Astrocyte (in vitro differentiated cells and primary cell): ENCODE data around the gene ACTN4. TPM values are rescaled to one million over a fixed set of nuclear protein-coding genes. Genes with fewer than 3 reads are reported as not detected.

Source experiments
- DNase-seq: peaks from one replicate; pipeline ENCODE4 v3.0.0-alpha.2; 2010; ENCODE audit warnings: low read depth
- FAIRE-seq: peaks from 2 replicates; lab custom pipeline; 2011; peaks lifted over from hg19 to GRCh38; lab: Jason Lieb, UNC
- H2AFZ ChIP-seq: 2 replicates; pipeline ENCODE4 v1.6.0; 2012; ENCODE audit warnings: low read depth, low read length, inconsistent platforms
- H3K27ac ChIP-seq: 2 replicates; pipeline ENCODE4 v1.5.1; 2011; ENCODE audit warnings: low read depth, low read length, inconsistent platforms
- H3K27me3 ChIP-seq: 2 replicates; pipeline ENCODE4 v1.6.0; 2011; ENCODE audit warnings: low read length, inconsistent platforms; ENCODE audit not compliant: insufficient read depth
- H3K36me3 ChIP-seq: 2 replicates; pipeline ENCODE4 v1.5.1; 2011; ENCODE audit warnings: low read length, inconsistent platforms; ENCODE audit not compliant: insufficient read depth
- H3K4me1 ChIP-seq: 2 replicates; pipeline ENCODE4 v1.5.1; 2011; ENCODE audit warnings: low read length, inconsistent platforms; ENCODE audit not compliant: insufficient read depth
- H3K4me2 ChIP-seq: 2 replicates; pipeline ENCODE4 v1.6.0; 2012; ENCODE audit warnings: low read length, inconsistent platforms
- H3K4me3 ChIP-seq: 2 replicates; pipeline ENCODE4 v1.5.1; 2011; ENCODE audit warnings: low read depth, mild to moderate bottlenecking, low read length, inconsistent platforms; ENCODE audit not compliant: insufficient read depth
- H3K79me2 ChIP-seq: 2 replicates; pipeline ENCODE4 v1.6.0; 2012; ENCODE audit warnings: mild to moderate bottlenecking, low read length, inconsistent platforms; ENCODE audit not compliant: insufficient read depth
- H3K9ac ChIP-seq: 2 replicates; pipeline ENCODE4 v1.6.0; 2012; ENCODE audit warnings: mild to moderate bottlenecking, low read length, inconsistent platforms
- H3K9me3 ChIP-seq: 2 replicates; pipeline ENCODE4 v1.5.1; 2012; ENCODE audit warnings: low read depth, mild to moderate bottlenecking, low read length, inconsistent platforms; ENCODE audit not compliant: insufficient read depth
- H4K20me1 ChIP-seq: 2 replicates; pipeline ENCODE4 v1.6.0; 2012; ENCODE audit warnings: low read length, inconsistent platforms; ENCODE audit not compliant: insufficient read depth
- H3K27ac Mint-ChIP-seq: one replicate; pipeline ENCODE4 v1.8.0; 2021; ENCODE audit warnings: mild to moderate bottlenecking, mixed read lengths; ENCODE audit not compliant: unreplicated experiment
- H3K27me3 Mint-ChIP-seq: one replicate; pipeline ENCODE4 v1.8.0; 2021; ENCODE audit warnings: low read depth, mixed read lengths; ENCODE audit not compliant: unreplicated experiment
- H3K36me3 Mint-ChIP-seq: one replicate; pipeline ENCODE4 v1.8.0; 2021; ENCODE audit warnings: low read depth, mixed read lengths; ENCODE audit not compliant: unreplicated experiment
- H3K4me1 Mint-ChIP-seq: one replicate; pipeline ENCODE4 v1.8.0; 2021; ENCODE audit warnings: low read depth, mixed read lengths; ENCODE audit not compliant: unreplicated experiment
- H3K4me3 Mint-ChIP-seq: one replicate; pipeline ENCODE4 v1.8.0; 2021; ENCODE audit warnings: mild to moderate bottlenecking, moderate library complexity, mixed read lengths; ENCODE audit not compliant: unreplicated experiment
- H3K9me3 Mint-ChIP-seq: one replicate; pipeline ENCODE4 v1.8.0; 2021; ENCODE audit warnings: mild to moderate bottlenecking, mixed read lengths; ENCODE audit not compliant: unreplicated experiment
- CTCF ChIP-seq: IDR thresholded peaks from 2 replicates; pipeline ENCODE4 v1.5.1; 2011; ENCODE audit warnings: low read depth, mild to moderate bottlenecking, inconsistent platforms, low read length, moderate library complexity; ENCODE audit not compliant: insufficient read depth
- EZH2 ChIP-seq: IDR thresholded peaks from 2 replicates; pipeline ENCODE4 v1.6.1; 2012; ENCODE audit warnings: mild to moderate bottlenecking, low read length, inconsistent platforms; ENCODE audit not compliant: insufficient read depth
- total RNA-seq: library from RNA; stranded (reverse); gene quantifications from 2 replicates; pipeline ENCODE4 v1.2.1, GENCODE V29; 2021

ACTN4 gene
- total RNA-seq, 1 donor from 2014 or later: 879 TPM

GRCh38 chr19:38606131-38606530 lies 41.3 kb upstream of the ACTN4 start:
- H4K20me1 ChIP-seq: no peaks in the 10 kb centered on the region

GRCh38 chr19:38614289-38614688 lies 33.2 kb upstream of the ACTN4 start:
- no peak overlapping the region for H3K27ac Mint-ChIP-seq
- Histone ChIP-seq H3K27ac (no peak overlapping the region), H3K4me2 (no peak overlapping the region), H2AFZ (no peak overlapping the region), H3K9ac (no peak overlapping the region), H3K79me2 (peaks cover 5% of the 10 kb centered on the region), H4K20me1 (no peaks in the 10 kb centered on the region), H3K36me3 (no peaks in the 10 kb centered on the region), H3K27me3 (no peaks in the 10 kb centered on the region), H3K4me1 (peaks cover 6% of the 10 kb centered on the region), H3K4me3 (no peak overlapping the region), H3K9me3 (no peaks in the 10 kb centered on the region)
- no peaks in the 10 kb centered on the region for H3K36me3 Mint-ChIP-seq
- no peaks in the 10 kb centered on the region for H3K4me1 Mint-ChIP-seq
- H3K4me3 Mint-ChIP-seq: no peak overlapping the region
- no peaks in the 10 kb centered on the region for H3K9me3 Mint-ChIP-seq
- peaks cover 2% of the 10 kb centered on the region for H3K27me3 Mint-ChIP-seq
- DNase-seq (no peak), FAIRE-seq (no peak)
- TF ChIP-seq EZH2: no peak
- TF ChIP-seq CTCF: no peak

More at GRCh38 chr19:38606131-38606530, 41.3 kb upstream of the ACTN4 start:
- Histone ChIP-seq H3K9ac (no peak overlapping the region), H3K4me2 (no peak overlapping the region), H3K27ac (no peak overlapping the region), H3K4me1 (no peaks in the 10 kb centered on the region), H3K4me3 (no peak overlapping the region), H2AFZ (no peak overlapping the region), H3K9me3 (no peaks in the 10 kb centered on the region), H3K79me2 (no peaks in the 10 kb centered on the region), H3K36me3 (no peaks in the 10 kb centered on the region), H3K27me3 (no peaks in the 10 kb centered on the region)
- no peak for FAIRE-seq
- Mint-ChIP-seq H3K4me1 (no peaks in the 10 kb centered on the region), H3K36me3 (no peaks in the 10 kb centered on the region), H3K27me3 (peaks cover 6% of the 10 kb centered on the region), H3K4me3 (no peak overlapping the region), H3K9me3 (no peaks in the 10 kb centered on the region), H3K27ac (no peak overlapping the region)
- TF ChIP-seq CTCF: no peak
- no peak for TF ChIP-seq EZH2
- no peak for DNase-seq

- Histone ChIP-seq H3K9me3 (no peaks in the 10 kb centered on the region), H3K4me3 (no peak overlapping the region), H4K20me1 (peaks cover 6% of the 10 kb centered on the region), H3K9ac (no peak overlapping the region), H3K27ac (no peak overlapping the region), H3K4me1 (peaks cover 12% of the 10 kb centered on the region), H3K4me2 (no peak overlapping the region), H3K79me2 (peaks cover 13% of the 10 kb centered on the region), H3K36me3 (no peaks in the 10 kb centered on the region), H3K27me3 (no peaks in the 10 kb centered on the region), H2AFZ (no peak overlapping the region)
- no peak for FAIRE-seq
- no peak for TF ChIP-seq CTCF
- TF ChIP-seq EZH2: no peak
- Mint-ChIP-seq H3K27ac (no peak overlapping the region), H3K4me1 (peaks cover 5% of the 10 kb centered on the region), H3K36me3 (peaks cover 3% of the 10 kb centered on the region), H3K27me3 (peaks cover 2% of the 10 kb centered on the region), H3K9me3 (no peaks in the 10 kb centered on the region), H3K4me3 (no peak overlapping the region)
- DNase-seq: no peak
Measured at GRCh38 chr19:38615007-38615581, 32.4 kb upstream of the ACTN4 start.
